HepG2 (cell line): ENCODE measurements around the gene SCAI. TPM values are rescaled to one million over a fixed set of nuclear protein-coding genes. Genes with fewer than 3 reads are reported as not detected.

Experiments used
- BRD4 ChIP-seq: sonication (generic); formaldehyde crosslinking; IDR thresholded peaks from 2 replicates; pipeline ENCODE4 v1.4.0; 2020; ENCODE audit warnings: missing genetic modification reagents
- ESRRA ChIP-seq: sonication (generic); formaldehyde crosslinking; IDR thresholded peaks from 2 replicates; pipeline ENCODE4 v1.5.1; 2020; ENCODE audit warnings: mild to moderate bottlenecking, low read depth, missing genetic modification reagents
- GFI1 ChIP-seq: sonication (generic); formaldehyde crosslinking; IDR thresholded peaks from 2 replicates; pipeline ENCODE4 v1.5.0; 2020; ENCODE audit warnings: missing genetic modification reagents, mild to moderate bottlenecking, borderline replicate concordance
- HOXA3 ChIP-seq: sonication (generic); formaldehyde crosslinking; IDR thresholded peaks from 2 replicates; pipeline ENCODE4 v1.5.0; 2020; ENCODE audit warnings: missing genetic modification reagents
- KAT7 ChIP-seq: IDR thresholded peaks from 2 replicates; pipeline ENCODE4 v1.6.1; 2018; ENCODE audit warnings: borderline replicate concordance, missing compliant biosample characterization
- KLF11 ChIP-seq: IDR thresholded peaks from 2 replicates; pipeline ENCODE4 v1.6.1; 2016; ENCODE audit warnings: missing compliant biosample characterization
- NONO ChIP-seq, 2 experiments: fragments of 450-650 bp in 1 of 2; sonication (generic) in 1 of 2; formaldehyde crosslinking in 1 of 2; IDR thresholded peaks in 1 of 2; conservative IDR thresholded peaks in 1 of 2; 2 replicates each; pipeline versions ENCODE4 v1.6.1 to v1.8.0; 2017 to 2022; ENCODE audit warnings: mild to moderate bottlenecking in 1 of 2, missing genetic modification reagents in 1 of 2, moderate library complexity in 1 of 2
- NRL ChIP-seq: sonication (generic); formaldehyde crosslinking; IDR thresholded peaks from 2 replicates; pipeline ENCODE4 v1.5.0; 2020; ENCODE audit warnings: missing genetic modification reagents, mild to moderate bottlenecking, moderate library complexity, borderline replicate concordance
- PCBP1 ChIP-seq: fragments of 200-400 bp; formaldehyde crosslinking; IDR thresholded peaks from 2 replicates; pipeline ENCODE4 v1.6.1; 2017; ENCODE audit warnings: mild to moderate bottlenecking, low read depth, low read length, borderline replicate concordance
- RFX1 ChIP-seq: fragments of 450-650 bp; IDR thresholded peaks from 2 replicates; pipeline ENCODE4 v1.6.1; 2017
- TOPORS ChIP-seq: sonication (generic); formaldehyde crosslinking; IDR thresholded peaks from 2 replicates; pipeline ENCODE4 v1.8.0; 2023; ENCODE audit warnings: mild to moderate bottlenecking, missing genetic modification reagents
- ZMYM3 ChIP-seq: sonication (generic); formaldehyde crosslinking; IDR thresholded peaks from 2 replicates; pipeline ENCODE4 v1.5.1; 2020; ENCODE audit warnings: mild to moderate bottlenecking, missing genetic modification reagents
- ZNF224 ChIP-seq: sonication (generic); formaldehyde crosslinking; IDR thresholded peaks from 2 replicates; pipeline ENCODE4 v1.5.0; 2020; ENCODE audit warnings: mild to moderate bottlenecking, missing genetic modification reagents
- ZNF230 ChIP-seq: sonication (generic); formaldehyde crosslinking; IDR thresholded peaks from 2 replicates; pipeline ENCODE4 v1.4.0; 2020; ENCODE audit warnings: mild to moderate bottlenecking, missing genetic modification reagents
- ZNF768 ChIP-seq: sonication (generic); formaldehyde crosslinking; IDR thresholded peaks from 2 replicates; pipeline ENCODE4 v1.4.0; 2020; ENCODE audit warnings: missing genetic modification reagents
- polyA plus RNA-seq, 8 experiments: library from polyadenylated mRNA; depleted of rRNA in 3 of 8; stranded (reverse) in 7 of 8; unstranded in 1 of 8; fragments of >200 nt; fragmentation: Illumina TruSeq in 4 of 8; extraction: Trizol in 4 of 8; gene quantifications; 2 replicates each; pipeline versions ENCODE4 v1.2.1 to v1.2.3, GENCODE V29; 2011 to 2016; ENCODE audit warnings: low read depth in 4 of 8, missing spikeins in 1 of 8, mixed read lengths in 1 of 8; ENCODE audit not compliant: insufficient read depth in 1 of 8
- total RNA-seq, 5 experiments: library from RNA; depleted of rRNA; stranded (reverse); fragments of >200 nt; fragmentation: Illumina TruSeq; extraction: Trizol; gene quantifications; 2 replicates each; pipeline ENCODE4 v1.2.3, GENCODE V29; 2016; ENCODE audit warnings: low read depth in 1 of 5
- TF ChIP-seq, protein P1 (sequence below): sonication (generic); formaldehyde crosslinking; IDR thresholded peaks from 2 replicates; pipeline ENCODE4 v1.5.0; 2020; ENCODE audit warnings: mild to moderate bottlenecking, missing genetic modification reagents
- TF ChIP-seq, protein P2 (sequence below): sonication (generic); formaldehyde crosslinking; IDR thresholded peaks from 2 replicates; pipeline ENCODE4 v1.4.0; 2020; ENCODE audit warnings: mild to moderate bottlenecking, missing genetic modification reagents
- TF ChIP-seq, protein P3 (sequence below): sonication (generic); formaldehyde crosslinking; IDR thresholded peaks from 2 replicates; pipeline ENCODE4 v1.5.1; 2020; ENCODE audit warnings: missing genetic modification reagents, mild to moderate bottlenecking, borderline replicate concordance
- TF ChIP-seq, protein P4 (sequence below): IDR thresholded peaks from 2 replicates; pipeline ENCODE4 v1.6.1; 2016; ENCODE audit warnings: missing compliant biosample characterization, missing genetic modification reagents, borderline replicate concordance

Gene SCAI
- total and polyA plus RNA-seq, 2 of the 13 experiments (the other 11 are each of a cell fraction or from before 2014, with no cell fraction given) = 4.4 to 8.4 TPM

DNA sequence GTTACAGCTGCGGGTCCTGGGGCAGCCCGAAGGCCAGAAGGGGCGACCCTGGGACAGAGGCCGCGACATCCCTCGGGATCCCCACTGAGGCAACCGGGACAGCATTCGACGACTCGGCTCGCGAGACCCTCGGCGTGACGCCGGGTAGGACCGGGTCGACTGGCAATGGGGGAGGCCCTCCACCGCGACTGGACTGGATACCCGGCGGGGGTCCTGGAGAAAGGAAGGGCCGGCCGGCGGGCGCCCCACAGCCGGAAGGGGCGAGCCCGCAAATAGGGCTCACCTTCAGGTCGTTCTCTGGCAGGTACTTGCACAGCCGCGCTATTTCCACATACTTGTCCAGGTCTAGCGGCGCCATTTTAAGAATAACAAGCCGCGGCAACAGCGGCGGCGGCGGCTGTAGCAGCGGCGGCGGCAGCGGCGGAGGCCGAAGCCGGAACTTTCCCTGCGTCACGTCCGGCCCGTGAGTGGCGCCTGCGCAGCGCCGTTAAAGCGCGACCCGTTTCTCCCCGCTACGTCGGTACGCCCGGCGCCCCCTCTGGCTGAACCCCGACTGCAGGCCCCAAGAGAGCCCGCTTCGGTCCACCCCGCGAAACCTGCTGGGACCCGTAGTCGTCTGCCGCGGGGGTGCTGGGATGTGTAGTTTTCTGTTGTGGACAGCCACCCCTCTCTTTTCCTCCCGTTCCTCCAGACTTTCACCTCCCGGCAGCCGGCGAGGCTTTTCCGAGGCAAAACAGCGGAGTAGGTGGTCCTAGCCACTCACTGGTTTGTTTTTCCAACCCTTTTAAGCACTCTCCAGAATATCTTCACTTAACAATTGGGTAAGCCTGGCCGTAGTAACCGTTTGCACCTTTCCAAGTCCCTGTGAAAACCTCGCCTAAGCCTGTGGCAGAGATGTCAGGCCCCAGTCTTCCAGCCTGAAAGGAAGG, 46.3 kb upstream of the SCAI start, which contains the start of gene PPP6C (continued):
- TF ChIP-seq NONO (IDR thresholded peaks at IDR 0.05) (no peak), NONO (CRISPR knock-in tag; conservative IDR thresholded peaks at IDR 0.05) (peak; percentile 76; the same call in 1 of the 2 replicates), ZNF224 (CRISPR knock-in tag) (no peak), NRL (peak; percentile 57; the same call in 1 of the 2 replicates), ESRRA (CRISPR knock-in tag) (no peak), BRD4 (no peak), ZNF768 (CRISPR knock-in tag) (no peak; the same call in 1 of the 2 replicates), ZNF230 (CRISPR knock-in tag) (peak; percentile 14; the same call in 1 of the 2 replicates), PCBP1 (no peak), KLF11 (CRISPR knock-in tag) (no peak), HOXA3 (CRISPR knock-in tag) (peak; percentile 86), KAT7 (CRISPR knock-in tag) (peak; percentile 53; the same call in 1 of the 2 replicates), ZMYM3 (peak; percentile 88), RFX1 (no peak), TOPORS (CRISPR knock-in tag) (peak; percentile 30; the same call in 1 of the 2 replicates), GFI1 (CRISPR knock-in tag) (no peak)
- TF ChIP-seq, protein P1, sequence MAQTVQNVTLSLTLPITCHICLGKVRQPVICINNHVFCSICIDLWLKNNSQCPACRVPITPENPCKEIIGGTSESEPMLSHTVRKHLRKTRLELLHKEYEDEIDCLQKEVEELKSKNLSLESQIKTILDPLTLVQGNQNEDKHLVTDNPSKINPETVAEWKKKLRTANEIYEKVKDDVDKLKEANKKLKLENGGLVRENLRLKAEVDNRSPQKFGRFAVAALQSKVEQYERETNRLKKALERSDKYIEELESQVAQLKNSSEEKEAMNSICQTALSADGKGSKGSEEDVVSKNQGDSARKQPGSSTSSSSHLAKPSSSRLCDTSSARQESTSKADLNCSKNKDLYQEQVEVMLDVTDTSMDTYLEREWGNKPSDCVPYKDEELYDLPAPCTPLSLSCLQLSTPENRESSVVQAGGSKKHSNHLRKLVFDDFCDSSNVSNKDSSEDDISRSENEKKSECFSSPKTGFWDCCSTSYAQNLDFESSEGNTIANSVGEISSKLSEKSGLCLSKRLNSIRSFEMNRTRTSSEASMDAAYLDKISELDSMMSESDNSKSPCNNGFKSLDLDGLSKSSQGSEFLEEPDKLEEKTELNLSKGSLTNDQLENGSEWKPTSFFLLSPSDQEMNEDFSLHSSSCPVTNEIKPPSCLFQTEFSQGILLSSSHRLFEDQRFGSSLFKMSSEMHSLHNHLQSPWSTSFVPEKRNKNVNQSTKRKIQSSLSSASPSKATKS (CRISPR knock-in tag) = 0 out of 2 replicates have a peak, but pooled peaks have one; percentile 37
- TF ChIP-seq, protein P2, sequence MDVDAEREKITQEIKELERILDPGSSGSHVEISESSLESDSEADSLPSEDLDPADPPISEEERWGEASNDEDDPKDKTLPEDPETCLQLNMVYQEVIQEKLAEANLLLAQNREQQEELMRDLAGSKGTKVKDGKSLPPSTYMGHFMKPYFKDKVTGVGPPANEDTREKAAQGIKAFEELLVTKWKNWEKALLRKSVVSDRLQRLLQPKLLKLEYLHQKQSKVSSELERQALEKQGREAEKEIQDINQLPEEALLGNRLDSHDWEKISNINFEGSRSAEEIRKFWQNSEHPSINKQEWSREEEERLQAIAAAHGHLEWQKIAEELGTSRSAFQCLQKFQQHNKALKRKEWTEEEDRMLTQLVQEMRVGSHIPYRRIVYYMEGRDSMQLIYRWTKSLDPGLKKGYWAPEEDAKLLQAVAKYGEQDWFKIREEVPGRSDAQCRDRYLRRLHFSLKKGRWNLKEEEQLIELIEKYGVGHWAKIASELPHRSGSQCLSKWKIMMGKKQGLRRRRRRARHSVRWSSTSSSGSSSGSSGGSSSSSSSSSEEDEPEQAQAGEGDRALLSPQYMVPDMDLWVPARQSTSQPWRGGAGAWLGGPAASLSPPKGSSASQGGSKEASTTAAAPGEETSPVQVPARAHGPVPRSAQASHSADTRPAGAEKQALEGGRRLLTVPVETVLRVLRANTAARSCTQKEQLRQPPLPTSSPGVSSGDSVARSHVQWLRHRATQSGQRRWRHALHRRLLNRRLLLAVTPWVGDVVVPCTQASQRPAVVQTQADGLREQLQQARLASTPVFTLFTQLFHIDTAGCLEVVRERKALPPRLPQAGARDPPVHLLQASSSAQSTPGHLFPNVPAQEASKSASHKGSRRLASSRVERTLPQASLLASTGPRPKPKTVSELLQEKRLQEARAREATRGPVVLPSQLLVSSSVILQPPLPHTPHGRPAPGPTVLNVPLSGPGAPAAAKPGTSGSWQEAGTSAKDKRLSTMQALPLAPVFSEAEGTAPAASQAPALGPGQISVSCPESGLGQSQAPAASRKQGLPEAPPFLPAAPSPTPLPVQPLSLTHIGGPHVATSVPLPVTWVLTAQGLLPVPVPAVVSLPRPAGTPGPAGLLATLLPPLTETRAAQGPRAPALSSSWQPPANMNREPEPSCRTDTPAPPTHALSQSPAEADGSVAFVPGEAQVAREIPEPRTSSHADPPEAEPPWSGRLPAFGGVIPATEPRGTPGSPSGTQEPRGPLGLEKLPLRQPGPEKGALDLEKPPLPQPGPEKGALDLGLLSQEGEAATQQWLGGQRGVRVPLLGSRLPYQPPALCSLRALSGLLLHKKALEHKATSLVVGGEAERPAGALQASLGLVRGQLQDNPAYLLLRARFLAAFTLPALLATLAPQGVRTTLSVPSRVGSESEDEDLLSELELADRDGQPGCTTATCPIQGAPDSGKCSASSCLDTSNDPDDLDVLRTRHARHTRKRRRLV (CRISPR knock-in tag) = no peak
- TF ChIP-seq, protein P3, sequence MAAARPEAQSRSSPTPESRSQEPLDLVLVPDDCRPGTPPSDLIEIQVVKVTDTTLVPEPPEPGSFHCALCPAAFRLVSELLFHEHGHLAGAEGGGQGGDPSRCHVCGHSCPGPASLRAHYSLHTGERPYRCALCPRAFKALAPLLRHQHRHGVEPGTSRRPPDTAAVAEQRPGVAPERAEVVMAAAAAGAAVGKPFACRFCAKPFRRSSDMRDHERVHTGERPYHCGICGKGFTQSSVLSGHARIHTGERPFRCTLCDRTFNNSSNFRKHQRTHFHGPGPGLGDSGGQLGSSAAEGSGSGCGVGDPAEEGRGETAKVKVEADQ (CRISPR knock-in tag) = no peak; the same call in 1 of the 2 replicates
- TF ChIP-seq, protein P4, sequence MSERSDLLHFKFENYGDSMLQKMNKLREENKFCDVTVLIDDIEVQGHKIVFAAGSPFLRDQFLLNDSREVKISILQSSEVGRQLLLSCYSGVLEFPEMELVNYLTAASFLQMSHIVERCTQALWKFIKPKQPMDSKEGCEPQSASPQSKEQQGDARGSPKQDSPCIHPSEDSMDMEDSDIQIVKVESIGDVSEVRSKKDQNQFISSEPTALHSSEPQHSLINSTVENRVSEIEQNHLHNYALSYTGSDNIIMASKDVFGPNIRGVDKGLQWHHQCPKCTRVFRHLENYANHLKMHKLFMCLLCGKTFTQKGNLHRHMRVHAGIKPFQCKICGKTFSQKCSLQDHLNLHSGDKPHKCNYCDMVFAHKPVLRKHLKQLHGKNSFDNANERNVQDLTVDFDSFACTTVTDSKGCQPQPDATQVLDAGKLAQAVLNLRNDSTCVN (CRISPR knock-in tag) = no peak; the same call in 1 of the 2 replicates
